HG03520 (cell line): Measurements from ENCODE around the gene QPRT.
"Not testable (repeated sequence)": the region's sequence is repeated elsewhere in the genome, so short reads cannot be mapped to it uniquely, and the experiment has no call there.

Source experiments
- ATAC-seq: cut with Tn5 transposase; IDR thresholded peaks from one replicate; pipeline ENCODE4 v1.9.1; 2021; ENCODE audit warnings: mild to moderate bottlenecking, moderate library complexity; ENCODE audit not compliant: unreplicated experiment

Gene QPRT

DNA sequence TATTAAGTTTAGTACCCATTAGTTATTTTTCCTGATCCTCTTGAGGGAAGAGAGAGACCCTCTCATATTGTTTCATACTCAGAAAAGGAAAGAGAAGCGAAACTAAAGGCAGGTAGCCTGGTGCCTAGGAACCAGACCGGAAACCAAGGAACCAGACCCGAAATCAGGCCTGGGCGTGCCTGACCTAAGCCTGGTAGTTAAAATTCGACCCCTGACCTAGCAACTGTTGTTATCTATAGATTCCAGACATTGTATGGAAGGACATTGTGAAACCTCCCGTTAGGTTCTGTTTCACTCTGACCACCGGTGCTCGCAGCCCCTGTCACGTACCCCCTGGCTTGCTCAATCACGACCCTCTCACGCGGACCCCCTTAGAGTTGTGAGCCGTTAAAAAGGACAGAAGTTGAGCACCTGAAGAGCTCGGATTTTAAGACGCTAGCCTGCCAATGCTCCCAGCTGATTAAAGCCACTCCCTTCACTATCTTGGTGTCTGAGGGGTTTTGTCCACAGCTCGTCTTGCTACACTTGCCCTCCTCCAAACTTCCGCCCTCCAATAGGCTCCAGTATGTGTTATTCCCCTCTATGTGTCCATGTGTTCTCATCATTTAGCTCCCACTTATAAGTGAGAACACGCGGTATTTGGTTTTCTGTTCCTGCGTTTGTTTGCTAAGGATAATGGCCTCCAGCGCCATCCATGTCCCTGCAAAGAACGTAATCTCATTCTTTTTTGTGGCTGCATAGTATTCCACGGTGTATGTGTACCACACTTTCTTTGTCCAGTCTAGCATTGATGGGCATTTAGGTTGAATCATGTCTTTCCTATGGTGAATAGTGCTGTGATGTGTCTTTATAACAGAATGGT lies 10.7 kb downstream of the QPRT start:
- not testable (repeated sequence) for ATAC-seq

- ATAC-seq: not testable (repeated sequence)
These were observed 13.6 kb downstream of the QPRT start for GRCh38 chr16:29692606-29693005.

GRCh38 chr16:29694384-29695195 lies 15.6 kb downstream of the QPRT start:
- no peak for ATAC-seq

DNA sequence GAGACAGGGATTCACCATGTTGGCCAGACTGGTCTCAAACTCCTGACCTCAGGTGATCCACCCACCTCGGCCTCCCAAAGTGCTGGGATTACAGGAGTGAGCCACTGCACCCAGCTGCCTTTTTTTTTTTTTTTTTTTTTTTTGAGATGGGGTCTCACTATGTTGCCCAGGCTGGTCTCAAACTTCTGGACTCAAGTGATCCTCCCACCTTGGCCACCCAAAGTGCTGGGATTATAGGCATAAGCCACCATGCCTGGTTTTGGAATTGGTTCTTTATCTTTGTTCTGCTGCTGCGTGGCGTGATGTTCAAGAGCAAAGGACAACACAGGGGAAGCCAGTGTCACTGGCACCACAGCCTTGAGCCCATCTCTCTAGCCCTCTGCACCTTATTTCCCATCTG lies 16.7 kb downstream of the QPRT start:
- ATAC-seq: not testable (repeated sequence)

DNA sequence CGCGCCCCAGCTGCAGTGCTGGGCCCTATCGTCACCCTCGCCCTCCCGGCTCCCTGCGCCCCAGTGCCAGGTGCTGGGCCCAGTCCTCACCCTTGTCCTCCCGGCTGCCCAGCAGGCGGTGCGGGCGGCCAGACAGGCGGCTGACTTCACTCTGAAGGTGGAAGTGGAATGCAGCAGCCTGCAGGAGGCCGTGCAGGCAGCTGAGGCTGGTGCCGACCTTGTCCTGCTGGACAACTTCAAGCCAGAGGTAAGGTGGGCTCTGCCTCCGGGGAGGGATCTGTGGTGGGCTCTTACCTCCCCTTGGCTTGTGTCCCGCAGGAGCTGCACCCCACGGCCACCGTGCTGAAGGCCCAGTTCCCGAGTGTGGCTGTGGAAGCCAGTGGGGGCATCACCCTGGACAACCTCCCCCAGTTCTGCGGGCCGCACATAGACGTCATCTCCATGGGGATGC lies 17.9 kb downstream of the QPRT start:
- ATAC-seq: no peak

DNA sequence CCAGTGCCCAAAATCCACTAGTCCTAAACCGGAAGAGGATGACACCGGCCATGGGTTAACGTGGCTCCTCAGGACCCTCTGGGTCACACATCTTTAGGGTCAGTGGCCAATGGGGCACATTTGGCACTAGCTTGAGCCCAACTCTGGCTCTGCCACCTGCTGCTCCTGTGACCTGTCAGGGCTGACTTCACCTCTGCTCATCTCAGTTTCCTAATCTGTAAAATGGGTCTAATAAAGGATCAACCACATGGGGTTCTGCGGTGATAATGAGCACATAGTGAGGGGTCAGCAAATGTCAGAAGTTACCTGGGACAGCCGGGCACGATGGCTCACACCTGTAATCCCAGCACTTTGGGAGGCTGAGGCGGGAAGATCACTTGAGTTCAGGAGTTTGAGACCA lies 18.4 kb downstream of the QPRT start:
- ATAC-seq: no peak

DNA sequence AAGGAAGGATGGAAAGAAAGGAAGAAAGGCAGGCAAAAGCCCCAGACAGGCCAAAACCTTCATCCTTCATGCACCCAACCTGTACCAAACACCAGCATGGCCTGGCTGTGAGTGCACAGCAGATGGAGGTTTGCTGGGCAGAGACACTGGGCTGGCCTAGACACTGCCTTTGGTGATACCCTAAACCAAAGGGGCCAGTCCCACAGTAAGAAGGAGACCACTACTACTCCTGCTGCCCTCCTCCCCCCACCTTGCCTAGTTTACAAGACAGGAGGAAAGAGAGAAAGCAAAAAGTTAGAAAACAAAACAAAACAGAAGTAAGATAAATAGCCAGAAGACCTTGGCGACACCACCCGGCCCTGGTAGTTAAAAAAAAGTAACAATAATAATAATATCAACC lies 19.1 kb downstream of the QPRT start:
- ATAC-seq: no peak

DNA sequence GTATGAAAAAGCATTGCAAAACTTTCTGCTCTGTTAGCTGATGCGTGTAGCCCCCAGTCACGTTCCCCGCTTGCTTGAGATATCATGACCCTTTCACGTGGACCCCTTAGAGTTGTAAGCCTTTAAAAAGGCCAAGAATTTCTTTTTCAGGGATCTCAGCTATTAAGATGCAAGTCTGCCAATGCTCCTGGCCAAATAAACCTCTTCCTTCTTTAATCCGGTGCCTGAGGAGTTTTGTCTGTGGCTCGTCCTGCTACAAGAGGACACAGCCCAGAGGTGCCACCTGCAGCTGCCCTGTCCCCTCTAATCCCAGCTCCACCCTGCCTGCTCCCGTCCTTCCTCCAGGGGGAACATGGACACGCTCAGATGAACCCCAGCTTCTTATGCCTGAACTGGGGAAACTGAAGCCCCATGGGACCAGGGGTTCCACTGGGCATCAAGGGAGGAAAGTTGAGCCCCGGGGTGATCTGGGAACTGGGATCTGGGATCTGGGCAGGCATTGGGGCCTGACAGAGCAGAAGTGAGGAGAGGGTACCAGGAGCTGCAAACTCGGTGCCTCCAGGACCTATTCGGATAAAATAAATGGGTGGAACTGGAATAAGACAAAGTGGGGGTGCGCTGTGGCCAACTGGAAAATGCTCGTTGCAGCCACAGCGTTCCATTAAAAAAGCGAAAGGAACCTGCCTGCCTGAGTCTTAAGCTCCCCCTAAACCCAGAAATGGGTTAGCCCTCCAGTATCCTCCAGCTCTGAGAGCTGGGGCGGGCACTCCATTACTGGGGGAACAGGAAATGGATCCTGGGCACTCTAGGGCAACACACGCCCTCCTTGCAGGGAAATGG lies 19.7 kb downstream of the QPRT start:
- no peak for ATAC-seq

DNA sequence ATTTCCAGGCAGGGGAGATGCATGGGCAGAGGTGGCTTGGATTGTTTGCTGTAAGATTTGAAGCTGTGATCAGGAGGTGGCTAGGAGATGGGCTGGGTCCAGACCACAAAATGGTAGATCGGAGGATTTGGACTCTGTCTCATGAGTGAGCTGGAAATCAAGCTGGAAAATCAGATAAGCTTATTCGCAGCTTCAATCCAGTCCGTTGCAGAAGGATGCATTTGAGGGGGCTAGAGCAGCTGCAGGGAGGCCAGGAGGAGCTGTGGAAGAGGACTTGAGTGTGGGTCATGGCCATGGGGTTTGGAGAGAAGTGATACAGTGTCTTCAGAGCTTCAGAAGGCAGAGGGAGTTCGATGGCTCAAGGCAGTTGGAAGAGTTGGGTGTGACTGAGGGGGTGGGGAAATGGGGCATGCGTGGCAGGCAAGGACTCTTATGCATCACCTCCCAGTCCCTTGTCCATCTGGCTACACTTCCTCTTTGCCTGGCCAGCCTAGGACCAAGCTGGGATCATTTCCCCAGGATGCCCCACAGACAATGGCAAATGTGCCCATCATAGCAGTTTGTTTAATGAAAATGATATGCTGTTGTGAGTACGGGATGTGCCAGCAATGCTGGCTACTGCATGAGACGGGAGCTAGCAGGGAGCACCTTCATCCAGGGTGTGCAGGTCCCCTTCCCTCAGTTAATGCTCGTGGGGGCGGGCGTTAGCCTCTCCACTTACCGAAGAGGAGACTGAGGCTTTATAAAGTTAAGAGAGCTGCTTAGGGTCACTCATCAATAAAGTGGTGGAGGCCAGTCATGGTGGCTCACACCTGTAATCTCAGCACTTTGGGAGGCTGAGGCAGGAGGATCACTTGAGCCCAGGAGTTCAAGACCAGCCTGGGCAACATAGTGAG lies 20.6 kb downstream of the QPRT start:
- ATAC-seq: no peak

GRCh38 chr16:29700253-29700987 lies 21.4 kb downstream of the QPRT start:
- no peak for ATAC-seq

DNA sequence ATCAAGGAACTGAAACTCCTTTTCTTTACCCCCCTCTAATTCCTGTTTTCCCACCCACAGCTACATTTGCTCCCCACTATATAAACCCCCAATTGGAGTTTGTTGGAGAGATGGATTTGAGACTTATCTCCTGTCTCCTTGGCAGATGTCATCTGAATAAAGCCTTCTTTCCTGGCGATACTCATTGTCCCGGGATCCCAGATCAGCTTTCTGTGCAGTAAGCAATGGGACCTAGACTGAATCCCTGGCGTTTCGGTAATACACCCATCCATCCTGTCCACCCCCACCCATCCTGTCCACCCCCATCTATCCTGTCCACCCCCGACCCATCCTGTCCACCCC lies 22.2 kb downstream of the QPRT start:
- no peak for ATAC-seq

DNA sequence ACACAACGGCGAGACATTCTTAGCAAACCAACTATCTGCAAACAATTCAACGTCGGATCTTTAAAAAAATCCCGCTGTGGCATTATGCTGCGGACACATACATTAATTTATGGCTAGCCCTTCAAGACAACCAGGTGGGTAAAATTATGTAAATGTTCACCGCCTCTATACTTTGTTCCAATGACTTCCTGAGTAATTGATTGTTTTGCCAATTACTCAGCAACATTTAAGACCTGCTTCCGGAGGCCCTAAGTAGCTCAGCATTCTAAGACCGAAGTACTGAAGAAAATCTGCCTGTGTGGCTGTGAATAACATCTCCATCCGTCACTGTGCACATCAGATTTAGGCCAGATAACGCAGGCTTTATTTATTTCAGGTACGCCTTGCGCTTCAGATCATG lies 23.3 kb downstream of the QPRT start:
- no peak for ATAC-seq

DNA sequence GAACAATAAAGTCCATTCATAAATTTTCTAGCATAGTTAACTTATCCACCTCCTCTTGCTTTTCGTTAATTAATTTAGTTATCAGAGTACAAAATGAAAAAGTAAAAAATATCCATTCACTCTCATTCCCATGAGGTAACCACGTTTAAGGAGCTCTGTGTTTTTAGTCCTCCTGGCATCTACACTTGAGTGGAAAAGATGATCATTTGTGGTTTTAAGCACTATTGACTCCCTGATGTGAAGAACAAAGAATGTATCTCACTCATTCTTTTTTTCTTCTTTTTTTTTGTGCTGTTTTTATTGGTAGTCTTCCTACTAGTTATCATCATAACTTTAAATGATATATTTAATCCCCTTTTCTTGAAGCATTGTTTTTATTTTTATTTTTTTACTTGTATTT lies 26.1 kb downstream of the QPRT start:
- ATAC-seq: no peak

DNA sequence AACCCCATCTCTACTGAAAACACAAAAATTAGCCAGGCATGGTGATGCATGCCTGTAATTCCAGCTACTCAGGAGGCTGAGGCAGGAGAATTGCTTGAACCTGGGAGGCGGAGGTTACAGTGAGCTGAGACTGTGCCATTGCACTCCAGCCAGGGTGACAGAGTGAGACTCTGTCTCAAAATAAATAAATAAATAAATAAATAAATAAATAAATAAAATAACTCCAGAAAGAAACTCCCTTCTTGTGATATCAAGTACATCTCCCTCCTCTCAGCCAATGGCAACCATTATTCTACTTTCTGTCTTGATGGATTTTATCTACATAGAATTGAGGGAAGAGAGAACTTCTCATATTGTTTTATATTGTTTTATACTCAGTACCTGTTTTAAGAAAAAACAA lies 28.2 kb downstream of the QPRT start:
- ATAC-seq: not testable (repeated sequence)

GRCh38 chr16:29708917-29709600 lies 30.1 kb downstream of the QPRT start:
- no peak for ATAC-seq

- ATAC-seq: not testable (repeated sequence)
These were observed 30.7 kb downstream of the QPRT start for GRCh38 chr16:29709657-29710056.

GRCh38 chr16:29710227-29711219 lies 31.5 kb downstream of the QPRT start:
- ATAC-seq: no peak

- ATAC-seq: no peak
These were observed 33.8 kb downstream of the QPRT start for GRCh38 chr16:29712809-29713208.
